Measurements from ENCODE around the gene HAVCR1.
"Not testable (repeated sequence)": the region's sequence is repeated elsewhere in the genome, so short reads cannot be mapped to it uniquely, and the experiment has no call there.

Gene HAVCR1

DNA sequence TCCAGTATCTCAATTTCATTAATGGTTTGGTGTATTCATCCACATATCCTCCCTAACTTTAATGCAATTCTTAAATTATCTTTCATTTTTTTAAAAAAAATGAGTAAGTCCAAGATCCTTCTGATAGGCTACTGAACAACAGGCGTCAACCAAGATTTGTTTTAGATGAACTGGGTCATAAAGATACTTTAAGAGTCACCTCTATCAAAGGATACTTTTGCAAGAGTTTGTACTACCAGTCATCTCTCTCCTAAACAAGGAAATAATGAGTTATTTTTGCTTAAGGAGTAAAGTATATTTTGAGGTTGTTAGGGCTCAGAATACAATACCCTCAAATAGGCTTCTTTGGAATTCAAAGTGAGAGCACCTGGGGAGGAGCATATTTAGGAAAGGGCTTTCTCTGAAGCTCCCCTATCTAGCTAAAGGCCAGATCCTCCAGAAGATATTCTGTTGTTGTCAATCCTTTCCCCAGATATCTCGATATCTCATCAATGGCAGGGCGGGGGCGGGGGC is 25.8 kb downstream of the HAVCR1 start:
- DNase-seq (ENCODE audit: low read depth): no peak
- no peak for TF ChIP-seq CTCF (conservative IDR thresholded peaks at IDR 0.05; ENCODE audit: low read depth, low read length)
- H3K4me3 ChIP-seq (ENCODE audit: low read length): no peak overlapping the region

DNA sequence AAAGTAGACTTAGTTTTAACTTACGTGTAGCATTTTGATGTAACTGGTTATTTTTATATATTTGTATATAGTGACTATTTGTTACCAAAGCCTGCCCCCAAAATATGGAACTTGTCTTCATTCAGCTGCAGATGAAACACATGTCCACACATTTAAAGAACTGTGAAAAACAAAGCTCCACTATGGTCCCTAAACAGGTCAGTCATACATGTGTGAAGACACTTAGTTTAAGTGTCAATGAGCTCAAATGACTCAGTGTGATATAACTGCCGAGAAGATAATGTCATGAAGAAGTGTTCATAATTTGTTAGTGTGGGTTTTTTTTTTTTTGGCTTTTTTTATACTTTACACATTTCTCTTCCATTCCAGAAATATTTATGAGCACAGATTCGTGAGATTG is 28.2 kb downstream of the HAVCR1 start:
- no peak for DNase-seq (ENCODE audit: low read depth)
- no peak for TF ChIP-seq CTCF (conservative IDR thresholded peaks at IDR 0.05; ENCODE audit: low read depth, low read length)

GRCh38 chr5:157029457-157029856 is 29.5 kb downstream of the HAVCR1 start:
- TF ChIP-seq CTCF (conservative IDR thresholded peaks at IDR 0.05; ENCODE audit: low read depth, low read length): no peak
- DNase-seq (ENCODE audit: low read depth): no peak
- no peak overlapping the region for H3K4me3 ChIP-seq (ENCODE audit: low read length)

More for the DNA sequence above, 28.2 kb downstream of the HAVCR1 start:
- H3K4me3 ChIP-seq (ENCODE audit: low read length): no peak overlapping the region

GRCh38 chr5:157027663-157028062 is 31.3 kb downstream of the HAVCR1 start:
- DNase-seq (ENCODE audit: low read depth); H3K4me3 ChIP-seq (ENCODE audit: low read length): not testable (repeated sequence)

GRCh38 chr5:157026789-157027424 is 32.0 kb downstream of the HAVCR1 start:
- no peak overlapping the region for H3K4me3 ChIP-seq (ENCODE audit: low read length)
- TF ChIP-seq CTCF (conservative IDR thresholded peaks at IDR 0.05; ENCODE audit: low read depth, low read length): peak; percentile 59
- no peak for DNase-seq (ENCODE audit: low read depth)

- DNase-seq (ENCODE audit: low read depth): no peak
- no peak overlapping the region for H3K4me3 ChIP-seq (ENCODE audit: low read length)
- no peak for TF ChIP-seq CTCF (conservative IDR thresholded peaks at IDR 0.05; ENCODE audit: low read depth, low read length)
These were observed 33.7 kb downstream of the HAVCR1 start for GRCh38 chr5:157025093-157025698.

DNA sequence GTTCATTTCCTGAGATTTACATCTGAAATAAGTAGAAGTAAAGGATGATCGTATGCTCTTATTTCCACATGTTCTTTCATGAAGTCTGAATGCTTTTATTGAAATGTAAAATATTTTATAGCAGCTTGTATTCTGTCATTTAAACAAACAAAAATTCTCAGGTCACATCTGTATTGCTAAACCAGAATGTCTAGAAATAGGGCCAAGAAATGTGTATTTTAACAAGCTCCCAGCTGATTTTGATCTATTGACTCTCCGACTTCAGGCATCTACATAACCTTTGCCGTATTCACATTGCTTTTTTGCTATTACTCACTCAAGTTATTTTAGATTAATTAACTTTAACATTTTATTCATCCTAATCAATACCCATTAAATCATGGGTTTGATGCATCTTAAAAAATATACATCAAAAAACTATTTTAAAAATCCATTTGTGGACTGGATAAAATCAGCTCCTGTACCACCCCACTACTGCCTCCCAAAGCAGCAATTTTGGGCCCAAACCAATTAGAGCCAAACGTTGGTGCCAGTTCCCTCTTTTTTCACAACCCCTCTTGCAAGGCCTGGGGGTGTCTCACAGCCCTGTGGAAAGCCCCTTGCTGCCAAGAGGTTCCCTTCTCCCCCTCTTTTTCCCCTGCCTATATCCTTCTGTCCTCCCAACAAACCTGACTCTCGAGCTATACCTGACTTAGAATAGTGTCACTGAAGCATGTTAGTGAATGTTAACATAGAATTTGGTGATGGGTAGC is 34.5 kb downstream of the HAVCR1 start:
- no peak for TF ChIP-seq CTCF (conservative IDR thresholded peaks at IDR 0.05; ENCODE audit: low read depth, low read length)
- H3K4me3 ChIP-seq (ENCODE audit: low read length): no peak overlapping the region
- DNase-seq (ENCODE audit: low read depth): no peak

Data from retinal pigment epithelial cell (primary cell).